GM23248 (cell line): Measurements from ENCODE around the gene TMEM156. TPM values are rescaled to one million over a fixed set of nuclear protein-coding genes. Genes with fewer than 3 reads are reported as not detected.

Experiments
- DNase-seq: peaks from one replicate; pipeline ENCODE4 v3.0.0-alpha.2; 2015
- H2AFZ ChIP-seq: fragments of 200-600 bp; sonication (generic); 2 replicates; pipeline ENCODE4 v1.6.1; 2016; ENCODE audit warnings: antibody characterized with exemption
- H3F3A ChIP-seq: fragments of 200-600 bp; sonication (generic); 2 replicates; pipeline ENCODE4 v1.6.1; 2016; ENCODE audit warnings: mild to moderate bottlenecking, antibody characterized with exemption, mixed run types; ENCODE audit not compliant: insufficient read depth
- H3K27ac ChIP-seq: fragments of 200-600 bp; sonication (generic); 2 replicates; pipeline ENCODE4 v1.5.1; 2016; ENCODE audit warnings: mild to moderate bottlenecking
- H3K27me3 ChIP-seq: fragments of 200-600 bp; sonication (generic); replicated peaks from 2 replicates; pipeline ENCODE4 v1.6.1; 2016; ENCODE audit warnings: mild to moderate bottlenecking; ENCODE audit not compliant: insufficient read depth
- H3K36me3 ChIP-seq: fragments of 200-600 bp; sonication (generic); 2 replicates; pipeline ENCODE4 v1.6.1; 2016; ENCODE audit warnings: low read depth, mild to moderate bottlenecking
- H3K4me1 ChIP-seq: fragments of 200-600 bp; sonication (generic); 2 replicates; pipeline ENCODE4 v1.6.1; 2016; ENCODE audit warnings: mild to moderate bottlenecking; ENCODE audit not compliant: insufficient read depth
- H3K4me2 ChIP-seq: fragments of 200-600 bp; sonication (generic); one replicate; pipeline ENCODE4 v1.6.1; 2016; ENCODE audit warnings: mild to moderate bottlenecking; ENCODE audit not compliant: unreplicated experiment
- H3K4me3 ChIP-seq: fragments of 200-600 bp; sonication (generic); 2 replicates; pipeline ENCODE4 v1.5.1; 2016; ENCODE audit warnings: mild to moderate bottlenecking
- H3K79me2 ChIP-seq: fragments of 200-600 bp; sonication (generic); 2 replicates; pipeline ENCODE4 v1.6.1; 2016; ENCODE audit warnings: mild to moderate bottlenecking; ENCODE audit not compliant: insufficient read depth
- H3K9ac ChIP-seq: fragments of 200-600 bp; sonication (generic); 2 replicates; pipeline ENCODE4 v1.6.1; 2016; ENCODE audit warnings: mild to moderate bottlenecking
- H3K9me2 ChIP-seq: fragments of 200-600 bp; sonication (generic); 2 replicates; pipeline ENCODE4 v1.6.1; 2016; ENCODE audit warnings: mixed run types, mild to moderate bottlenecking, moderate library complexity; ENCODE audit not compliant: insufficient read depth
- H3K9me3 ChIP-seq: fragments of 200-600 bp; sonication (generic); one replicate; pipeline ENCODE4 v1.6.1; 2017; ENCODE audit warnings: low read depth
- H4K20me1 ChIP-seq: fragments of 200-600 bp; sonication (generic); 2 replicates; pipeline ENCODE4 v1.6.0; 2016; ENCODE audit not compliant: insufficient read depth
- EZH2 ChIP-seq: fragments of 200-600 bp; sonication (generic); IDR thresholded peaks from 2 replicates; pipeline ENCODE4 v1.6.1; 2018; ENCODE audit warnings: antibody characterized with exemption, mild to moderate bottlenecking; ENCODE audit not compliant: insufficient read depth, poor library complexity, severe bottlenecking
- EZH2phosphoT487 ChIP-seq: fragments of 200-600 bp; sonication (generic); IDR thresholded peaks from 2 replicates; pipeline ENCODE4 v1.6.1; 2018; ENCODE audit warnings: antibody characterized with exemption, moderate library complexity, mild to moderate bottlenecking, low read depth; ENCODE audit not compliant: insufficient read depth
- WGBS, 2 experiments: methylation state at CpG; one replicate each; pipeline ENCODE4 v1.1.6; 2015 to 2017; ENCODE audit warnings: low lambda C conversion rate in 2 of 2, low coverage in 1 of 2; ENCODE audit errors: missing lambda C conversion rate in 2 of 2; 5-methylcytosine and 5-hydroxymethylcytosine counted together
- in situ Hi-C: fragments of 300-500 bp; cut with MboI; formaldehyde crosslinking; loops from 2 replicates; pipeline ENCODE4 v1.15.0; 2020
- polyA plus RNA-seq: library from polyadenylated mRNA; unstranded; fragments of >200 nt; fragmentation: Nextera tagmentation; extraction: Ambion mirVana; gene quantifications from 2 replicates; pipeline ENCODE4 v1.2.1, GENCODE V29; 2016
- total RNA-seq: library from RNA; depleted of rRNA; stranded (reverse); fragments of >200 nt; shearing (Covaris generic); gene quantifications from 2 replicates; pipeline ENCODE4 v1.2.3, GENCODE V29; 2014

The TMEM156 gene
- total and polyA plus RNA-seq, 2 experiments from 2014 or later, result 0.30 TPM; not detected in 1

DNA sequence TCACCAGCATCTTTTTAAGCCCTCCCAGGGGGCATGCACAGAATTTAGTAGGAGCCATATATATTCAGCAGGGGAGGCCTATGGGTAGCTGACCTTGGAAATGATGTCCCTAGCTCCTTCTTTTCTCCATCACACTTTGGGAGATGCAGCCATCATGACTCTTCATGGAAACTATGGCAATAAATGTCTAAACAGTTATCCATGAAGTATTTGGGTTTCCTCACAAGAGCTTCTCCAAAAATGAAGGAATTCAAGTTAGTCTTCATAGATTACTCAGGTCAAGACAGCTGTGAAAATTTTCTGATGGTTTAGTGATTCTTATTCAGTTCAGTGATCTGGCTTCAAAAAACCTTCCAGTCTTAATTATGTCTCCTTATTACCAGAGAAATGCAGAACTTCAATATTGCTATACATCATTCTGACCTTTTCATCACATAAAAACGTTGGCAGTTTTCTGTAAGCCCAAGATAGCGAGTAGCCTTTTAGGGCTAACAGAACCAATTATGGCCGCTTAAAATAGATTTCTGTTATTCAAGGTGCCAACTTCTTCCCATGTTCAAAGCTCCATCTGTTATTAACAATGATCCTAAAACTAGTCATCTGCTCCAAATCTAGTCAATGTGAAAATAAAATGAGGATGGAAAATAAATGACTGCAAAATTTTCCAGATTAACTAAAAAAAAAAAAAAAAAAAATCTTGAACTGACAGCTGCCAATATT is 52.5 kb downstream of the TMEM156 start:
- Histone ChIP-seq H3K4me3 (no peak overlapping the region), H3K36me3 (no peaks in the 10 kb centered on the region), H3K9me3 (no peaks in the 10 kb centered on the region), H3K4me2 (no peak overlapping the region), H2AFZ (no peak overlapping the region), H3K27me3 (no peaks in the 10 kb centered on the region), H3F3A (peaks cover 42% of the 10 kb centered on the region), H3K9ac (no peak overlapping the region), H3K9me2 (no peaks in the 10 kb centered on the region), H3K79me2 (no peaks in the 10 kb centered on the region), H3K27ac (peak overlapping the region; percentile 21; the same call in 1 of the 2 replicates), H4K20me1 (no peaks in the 10 kb centered on the region), H3K4me1 (peaks cover 48% of the 10 kb centered on the region)
- DNase-seq, result peak; percentile 52
- in situ Hi-C loops, result no loop called here
- WGBS, 2 experiments, result 73 to 78% methylated on average over 3 of the region's 3 CpGs
- no peak for TF ChIP-seq EZH2phosphoT487
- no peak for TF ChIP-seq EZH2

DNA sequence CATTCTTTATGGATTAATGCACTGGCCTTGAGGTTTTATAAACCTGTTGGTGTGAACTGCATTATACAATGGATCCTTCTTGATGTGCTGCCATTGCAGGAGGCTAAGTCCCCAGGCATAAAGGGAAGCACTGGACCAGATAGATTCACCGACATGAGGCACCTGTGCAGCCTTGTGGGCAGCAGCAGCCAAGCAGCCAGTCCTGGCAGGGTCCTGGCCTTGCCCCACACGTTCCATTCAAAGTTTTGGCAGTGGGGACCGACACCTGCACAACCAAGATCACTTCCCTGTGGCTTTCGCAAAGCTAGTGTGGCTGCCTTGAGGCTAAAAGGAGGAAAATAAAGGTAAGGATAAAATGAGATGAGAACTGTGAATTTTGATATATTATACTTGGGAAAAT is 53.1 kb downstream of the TMEM156 start:
- Histone ChIP-seq H3K36me3 (no peaks in the 10 kb centered on the region), H3K4me2 (no peak overlapping the region), H3K9ac (no peak overlapping the region), H3K9me2 (no peaks in the 10 kb centered on the region), H3K4me1 (peaks cover 42% of the 10 kb centered on the region), H3K9me3 (no peaks in the 10 kb centered on the region), H3F3A (peaks cover 41% of the 10 kb centered on the region), H4K20me1 (no peaks in the 10 kb centered on the region), H3K27me3 (no peaks in the 10 kb centered on the region), H2AFZ (no peak overlapping the region), H3K27ac (no peak overlapping the region), H3K4me3 (no peak overlapping the region), H3K79me2 (no peaks in the 10 kb centered on the region)
- WGBS, 2 experiments, result 77 to 80% methylated on average over 4 of the region's 4 CpGs
- TF ChIP-seq EZH2, result no peak
- no peak for TF ChIP-seq EZH2phosphoT487
- in situ Hi-C loops, result no loop called here
- DNase-seq, result no peak

DNA sequence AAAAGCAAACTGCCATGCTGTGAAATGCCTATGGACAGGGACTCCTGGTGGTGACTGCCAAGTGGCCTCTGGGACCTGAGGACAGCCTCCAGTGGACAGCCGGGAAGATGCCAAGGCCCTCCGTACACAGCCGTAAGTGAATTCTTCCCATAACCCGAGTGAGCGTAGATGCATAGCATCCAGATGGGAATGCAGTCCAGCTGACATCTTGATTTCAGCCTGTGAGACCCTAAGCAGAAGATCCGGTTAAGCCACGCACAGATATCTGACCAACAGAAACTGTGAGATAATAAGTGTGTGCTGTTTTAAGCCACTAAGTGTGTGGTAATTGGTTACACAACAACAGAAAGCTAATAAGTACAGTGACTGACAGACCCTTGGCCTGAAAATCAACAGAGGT is 55.9 kb downstream of the TMEM156 start:
- no peak for DNase-seq
- WGBS, 2 experiments, result 95 to 98% methylated on average over 7 of the region's 7 CpGs

DNA sequence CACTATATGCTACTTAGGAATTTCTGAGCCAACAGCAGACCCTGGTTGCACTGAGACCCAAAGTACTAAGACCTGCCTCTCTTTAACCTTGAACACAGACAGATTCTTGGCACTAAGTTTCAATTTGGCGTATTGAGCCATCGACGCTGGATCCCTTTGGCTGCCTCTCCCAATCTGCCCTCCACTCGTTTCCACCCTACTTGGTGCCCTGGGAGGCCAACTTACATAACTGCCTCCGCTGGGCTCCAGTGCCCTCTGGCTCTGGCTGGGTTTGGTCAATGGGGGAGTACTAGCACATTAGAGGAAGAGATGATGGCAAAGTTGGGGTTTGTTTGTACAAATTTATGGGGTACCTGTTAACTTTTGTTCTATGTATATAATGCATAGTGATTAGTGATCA is 63.5 kb downstream of the TMEM156 start:
- H3K27me3 ChIP-seq, result no peaks in the 10 kb centered on the region
- in situ Hi-C loops, result loop anchor here (25.0 kb wide), 1 partner anchor 94 kb away; the partner anchor contains the start of gene KLHL5
- no peaks in the 10 kb centered on the region for H3K9me3 ChIP-seq
- peaks cover 16% of the 10 kb centered on the region; the same call in 1 of the 2 replicates for H3F3A ChIP-seq
- H3K4me3 ChIP-seq, result no peak overlapping the region
- no peak overlapping the region for H3K4me2 ChIP-seq
- H3K4me1 ChIP-seq, result peaks cover 17% of the 10 kb centered on the region
- no peak overlapping the region for H2AFZ ChIP-seq
- no peak for DNase-seq
- H3K9me2 ChIP-seq, result no peaks in the 10 kb centered on the region
- no peaks in the 10 kb centered on the region for H3K79me2 ChIP-seq
- H3K27ac ChIP-seq, result no peak overlapping the region
- TF ChIP-seq EZH2phosphoT487 (no peak), EZH2 (no peak)
- no peaks in the 10 kb centered on the region for H3K36me3 ChIP-seq
- H3K9ac ChIP-seq, result no peak overlapping the region
- 88 to 94% methylated on average over 5 of the region's 5 CpGs for WGBS, 2 experiments
- no peaks in the 10 kb centered on the region for H4K20me1 ChIP-seq

More for the DNA sequence above, 55.9 kb downstream of the TMEM156 start:
- Histone ChIP-seq H3K36me3 (no peaks in the 10 kb centered on the region), H3K9ac (no peak overlapping the region), H3K9me3 (no peaks in the 10 kb centered on the region), H3K79me2 (no peaks in the 10 kb centered on the region), H3K4me2 (no peak overlapping the region), H4K20me1 (no peaks in the 10 kb centered on the region), H3K27ac (no peak overlapping the region), H3K9me2 (no peaks in the 10 kb centered on the region), H2AFZ (no peak overlapping the region), H3F3A (peaks cover 18% of the 10 kb centered on the region), H3K27me3 (no peaks in the 10 kb centered on the region), H3K4me1 (peaks cover 18% of the 10 kb centered on the region), H3K4me3 (no peak overlapping the region)
- in situ Hi-C loops, result no loop called here
- TF ChIP-seq EZH2phosphoT487, result no peak
- TF ChIP-seq EZH2, result no peak
